WTC11 (cell line): ENCODE results near the gene WDR46. TPM values are rescaled to one million over a fixed set of nuclear protein-coding genes. Genes with fewer than 3 reads are reported as not detected.

Experiments used
- ATAC-seq: fragments of 200-7000 bp; cut with Tn5 transposase; 2 replicates; pipeline ENCODE4 v1.10.0; 2021; ENCODE audit warnings: mild to moderate bottlenecking, moderate library complexity
- CTCF ChIA-PET: fragments of 300-600 bp; sonication (Branson Sonifier 250); formaldehyde crosslinking; loops from one replicate; lab custom pipeline; 2021; ENCODE audit warnings: antibody characterized with exemption; lab: Charles Lee
- POLR2A ChIA-PET: fragments of 350-600 bp; sonication (Branson Sonifier 250); formaldehyde crosslinking; loops from one replicate; lab custom pipeline; 2021; ENCODE audit warnings: antibody characterized with exemption; lab: Charles Lee
- DNase-seq: peaks from one replicate; pipeline ENCODE4 v3.0.0; 2021; ENCODE audit warnings: low spot score
- H3K27ac Mint-ChIP-seq: 2 replicates; pipeline ENCODE4 v1.8.0; 2021; ENCODE audit warnings: mixed read lengths
- H3K27me3 Mint-ChIP-seq: 2 replicates; pipeline ENCODE4 v1.8.0; 2021; ENCODE audit warnings: low read depth, mild to moderate bottlenecking, moderate library complexity, mixed read lengths
- H3K36me3 Mint-ChIP-seq: 2 replicates; pipeline ENCODE4 v1.8.0; 2021; ENCODE audit warnings: mixed read lengths
- H3K4me1 Mint-ChIP-seq: 2 replicates; pipeline ENCODE4 v1.8.0; 2022; ENCODE audit warnings: mixed read lengths
- H3K4me3 Mint-ChIP-seq: 2 replicates; pipeline ENCODE4 v1.8.0; 2021; ENCODE audit warnings: mild to moderate bottlenecking, moderate library complexity, mixed read lengths
- H3K9me3 Mint-ChIP-seq: 2 replicates; pipeline ENCODE4 v1.8.0; 2021; ENCODE audit warnings: mixed read lengths
- CTCF ChIP-seq: fragments of 200-600 bp; IDR thresholded peaks from 2 replicates; pipeline ENCODE4 v1.8.0; 2022; ENCODE audit warnings: antibody characterized with exemption
- FOXP1 ChIP-seq: sonication (generic); formaldehyde crosslinking; IDR thresholded peaks from 2 replicates; pipeline ENCODE4 v1.8.0; 2022; ENCODE audit warnings: missing genetic modification reagents, mild to moderate bottlenecking, moderate library complexity, borderline replicate concordance
- FOXP4 ChIP-seq: sonication (generic); formaldehyde crosslinking; IDR thresholded peaks from 2 replicates; pipeline ENCODE4 v1.8.0; 2022; ENCODE audit warnings: mild to moderate bottlenecking, missing genetic modification reagents
- NFYB ChIP-seq: sonication (generic); formaldehyde crosslinking; conservative IDR thresholded peaks from 2 replicates; pipeline ENCODE4 v1.8.0; 2022; ENCODE audit warnings: low read depth, missing genetic modification reagents
- NR2C2 ChIP-seq: sonication (generic); formaldehyde crosslinking; IDR thresholded peaks from 2 replicates; pipeline ENCODE4 v1.8.0; 2022; ENCODE audit warnings: mild to moderate bottlenecking, missing genetic modification reagents
- PREB ChIP-seq: sonication (generic); formaldehyde crosslinking; IDR thresholded peaks from 2 replicates; pipeline ENCODE4 v1.8.1; 2022; ENCODE audit warnings: mild to moderate bottlenecking, missing genetic modification reagents, moderate library complexity, borderline replicate concordance
- SOX15 ChIP-seq: fragments of 250-450 bp; sonication (Bioruptor Pico); IDR thresholded peaks from 2 replicates; pipeline ENCODE4 v1.9.0; 2021; ENCODE audit warnings: mild to moderate bottlenecking
- SP1 ChIP-seq: sonication (generic); formaldehyde crosslinking; conservative IDR thresholded peaks from 2 replicates; pipeline ENCODE4 v1.8.1; 2022; ENCODE audit warnings: missing genetic modification reagents
- TCF7 ChIP-seq: sonication (generic); formaldehyde crosslinking; IDR thresholded peaks from 2 replicates; pipeline ENCODE4 v1.8.0; 2022; ENCODE audit warnings: mild to moderate bottlenecking, low read depth, missing genetic modification reagents, moderate library complexity
- TP53 ChIP-seq: sonication (generic); formaldehyde crosslinking; IDR thresholded peaks from 2 replicates; pipeline ENCODE4 v1.8.1; 2023; ENCODE audit warnings: mild to moderate bottlenecking, missing genetic modification reagents
- ZBTB21 ChIP-seq: sonication (generic); formaldehyde crosslinking; IDR thresholded peaks from 2 replicates; pipeline ENCODE4 v1.8.1; 2023; ENCODE audit warnings: mild to moderate bottlenecking, missing genetic modification reagents, borderline replicate concordance
- ZMAT4 ChIP-seq: fragments of 250-450 bp; sonication (Bioruptor Pico); IDR thresholded peaks from 2 replicates; pipeline ENCODE4 v1.9.0; 2021; ENCODE audit warnings: mild to moderate bottlenecking
- ZNF121 ChIP-seq: sonication (generic); formaldehyde crosslinking; IDR thresholded peaks from 2 replicates; pipeline ENCODE4 v1.8.0; 2023; ENCODE audit warnings: missing genetic modification reagents
- ZNF263 ChIP-seq: sonication (generic); formaldehyde crosslinking; IDR thresholded peaks from 2 replicates; pipeline ENCODE4 v1.8.1; 2022; ENCODE audit warnings: low read depth, mild to moderate bottlenecking, moderate library complexity, missing genetic modification reagents
- ZNF317 ChIP-seq: sonication (generic); formaldehyde crosslinking; IDR thresholded peaks from 2 replicates; pipeline ENCODE4 v1.8.1; 2023; ENCODE audit warnings: low read depth, mild to moderate bottlenecking, moderate library complexity, missing genetic modification reagents, borderline replicate concordance
- ZNF423 ChIP-seq: fragments of 250-450 bp; sonication (Bioruptor Pico); IDR thresholded peaks from 2 replicates; pipeline ENCODE4 v2.1.2; 2022; ENCODE audit warnings: mild to moderate bottlenecking, moderate library complexity
- ZNF425 ChIP-seq: fragments of 250-450 bp; sonication (Bioruptor Pico); conservative IDR thresholded peaks from 2 replicates; pipeline ENCODE4 v1.9.0; 2021; ENCODE audit warnings: mild to moderate bottlenecking
- ZNF512 ChIP-seq: sonication (generic); formaldehyde crosslinking; IDR thresholded peaks from 2 replicates; pipeline ENCODE4 v1.8.1; 2022; ENCODE audit warnings: missing genetic modification reagents, borderline replicate concordance
- ZNF532 ChIP-seq: fragments of 250-450 bp; sonication (Bioruptor Pico); IDR thresholded peaks from 2 replicates; pipeline ENCODE4 v1.9.0; 2021; ENCODE audit warnings: mild to moderate bottlenecking, borderline replicate concordance
- ZSCAN18 ChIP-seq: fragments of 250-450 bp; sonication (Bioruptor Pico); IDR thresholded peaks from 2 replicates; pipeline ENCODE4 v2.1.2; 2022; ENCODE audit warnings: mild to moderate bottlenecking, moderate library complexity
- total RNA-seq: library from RNA; stranded (reverse); gene quantifications from 3 replicates; pipeline ENCODE4 v1.2.3, GENCODE V29; 2021

Gene WDR46
- total RNA-seq, 1 experiment from 2014 or later, result 94.5 TPM

- TF ChIP-seq ZMAT4, result no peak
- TF ChIP-seq SP1 (CRISPR knock-in tag), result 0 out of 2 replicates have a peak, but pooled peaks have one; percentile 53
- TF ChIP-seq NFYB, result peak; percentile 62
These were observed 28.8 kb upstream of the WDR46 start, which contains the start of gene ZBTB22 (continued) for GRCh38 chr6:33317669-33318425.

GRCh38 chr6:33317419-33317668, 28.3 kb upstream of the WDR46 start:
- H3K27ac Mint-ChIP-seq, result peak overlapping the region; percentile 91; the same call in 1 of the 2 replicates
- H3K36me3 Mint-ChIP-seq, result peaks cover 21% of the 10 kb centered on the region
- no peak for TF ChIP-seq ZNF317 (CRISPR knock-in tag)
- no peak for TF ChIP-seq ZBTB21
- TF ChIP-seq FOXP1, result no peak
- no peak for TF ChIP-seq ZNF263 (CRISPR knock-in tag)
- TF ChIP-seq ZNF121 (CRISPR knock-in tag), result no peak
- no peak for TF ChIP-seq PREB
- no peak for TF ChIP-seq TCF7 (CRISPR knock-in tag)
- no peak for TF ChIP-seq SOX15 (CRISPR knock-in tag)
- no peak for TF ChIP-seq FOXP4
- TF ChIP-seq ZNF512 (CRISPR knock-in tag), result no peak
- TF ChIP-seq CTCF, result no peak
- no peak for TF ChIP-seq TP53 (CRISPR knock-in tag)
- no peak for TF ChIP-seq NR2C2 (CRISPR knock-in tag)
- TF ChIP-seq ZNF532 (CRISPR knock-in tag), result no peak
- TF ChIP-seq ZNF423 (CRISPR knock-in tag), result no peak
- TF ChIP-seq ZNF425 (CRISPR knock-in tag), result no peak
- TF ChIP-seq ZSCAN18 (CRISPR knock-in tag), result no peak
- H3K4me1 Mint-ChIP-seq, result peaks cover 65% of the 10 kb centered on the region
- no peaks in the 10 kb centered on the region; the same call in 1 of the 2 replicates for H3K27me3 Mint-ChIP-seq
- no peaks in the 10 kb centered on the region for H3K9me3 Mint-ChIP-seq
- POLR2A ChIA-PET, result interaction anchor here (0.7 to 1.9 kb wide), 13 partner anchors 19 to 367 kb away, joined by 3 to 8 read pairs (median 3); partner anchors contain the start of gene B3GALT4
- peak overlapping the region; percentile 71 for H3K4me3 Mint-ChIP-seq
- DNase-seq (peak; percentile 69), ATAC-seq (no peak)
- CTCF ChIA-PET, result interaction anchor here (0.6 to 2.5 kb wide), 20 partner anchors 12 to 1169 kb away, joined by 3 to 16 read pairs (median 4); partner anchors contain the start of genes B3GALT4, CUTA, PFDN6 and RPS18
